GM12878 (cell line): ENCODE results near the gene FAM114A2. TPM values are rescaled to one million over a fixed set of nuclear protein-coding genes. Genes with fewer than 3 reads are reported as not detected.

Source experiments
- ATAC-seq: fragments of 200-7000 bp; cut with Tn5 transposase; 3 replicates; pipeline ENCODE4 v1.9.1; 2020; ENCODE audit warnings: mild to moderate bottlenecking, moderate library complexity
- BruUV-seq: library from RNA; stranded (reverse); fragments of 400-500 nt; replicated peaks from 2 replicates; lab custom pipeline; 2021; lab: Mats Ljungman, UMichigan
- CTCF ChIA-PET: fragments of 300-600 bp; sonication (Branson Sonifier 250); formaldehyde crosslinking; extraction: SDS; loops from one replicate; lab custom pipeline; 2021; ENCODE audit warnings: inconsistent platforms; lab: Yijun Ruan, JAX
- POLR2A ChIA-PET: fragments of 350-600 bp; formaldehyde crosslinking; extraction: SDS; loops from one replicate; lab custom pipeline; 2021; ENCODE audit warnings: inconsistent platforms; lab: Charles Lee
- RAD21 ChIA-PET: fragments of 300-600 bp; sonication (Branson Sonifier 250); formaldehyde crosslinking; loops from one replicate; lab custom pipeline; 2023; ENCODE audit warnings: antibody characterized with exemption; ENCODE audit not compliant: unreplicated experiment; lab: Charles Lee
- SMC1A ChIA-PET: fragments of 300-600 bp; sonication (Branson Sonifier 250); formaldehyde crosslinking; loops from one replicate; lab custom pipeline; 2023; ENCODE audit not compliant: unreplicated experiment, uncharacterized antibody; lab: Charles Lee
- DNase-seq: peaks from one replicate; pipeline ENCODE4 v3.0.0-alpha.2; 2011; ENCODE audit warnings: low read depth, low spot score
- FAIRE-seq: peaks from 3 replicates; lab custom pipeline; 2011; peaks lifted over from hg19 to GRCh38; lab: Jason Lieb, UNC
- H2AFZ ChIP-seq: 2 replicates; pipeline ENCODE4 v1.6.0; 2011; ENCODE audit warnings: low read depth, low read length, control low read depth; ENCODE audit not compliant: control insufficient read depth
- H3K27ac ChIP-seq: 2 replicates; pipeline ENCODE4 v1.5.1; 2011; ENCODE audit warnings: control low read depth; ENCODE audit not compliant: control insufficient read depth, insufficient read depth
- H3K27me3 ChIP-seq, 2 experiments: replicated peaks in 1 of 2; 2 replicates each; pipeline versions ENCODE4 v1.6.0 to v1.6.1; 2011; ENCODE audit warnings: low read length in 1 of 2; ENCODE audit not compliant: control insufficient read depth in 2 of 2, insufficient read depth in 2 of 2
- H3K36me3 ChIP-seq, 2 experiments: 2 replicates each; pipeline ENCODE4 v1.5.1; 2011; ENCODE audit warnings: low read length in 1 of 2; ENCODE audit not compliant: control insufficient read depth in 2 of 2, insufficient read depth in 2 of 2
- H3K4me1 ChIP-seq: 2 replicates; pipeline ENCODE4 v1.6.1; 2011; ENCODE audit warnings: mild to moderate bottlenecking, low read length, moderate library complexity, mixed read lengths; ENCODE audit not compliant: control insufficient read depth, insufficient read depth
- H3K4me2 ChIP-seq: 2 replicates; pipeline ENCODE4 v1.6.0; 2011; ENCODE audit warnings: control low read depth; ENCODE audit not compliant: control insufficient read depth, insufficient read depth
- H3K4me3 ChIP-seq: fragments of 200-600 bp; sonication (generic); 2 replicates; pipeline ENCODE4 v1.5.1; 2016
- H3K79me2 ChIP-seq: 2 replicates; pipeline ENCODE4 v1.6.0; 2011; ENCODE audit warnings: low read length; ENCODE audit not compliant: control insufficient read depth, insufficient read depth
- H3K9ac ChIP-seq: 2 replicates; pipeline ENCODE4 v1.8.0; 2011; ENCODE audit warnings: low read length, control low read depth, mixed read lengths; ENCODE audit not compliant: control insufficient read depth, insufficient read depth
- H3K9me3 ChIP-seq: replicated peaks from 3 replicates; pipeline ENCODE4 v1.5.1; 2011; ENCODE audit warnings: mild to moderate bottlenecking, low read length; ENCODE audit not compliant: control insufficient read depth, insufficient read depth
- H4K20me1 ChIP-seq: 2 replicates; pipeline ENCODE4 v1.6.0; 2011; ENCODE audit not compliant: control insufficient read depth, insufficient read depth
- BCL3 ChIP-seq: IDR thresholded peaks from 2 replicates; pipeline ENCODE4 v1.6.1; 2011; ENCODE audit warnings: borderline replicate concordance, low read depth, mild to moderate bottlenecking, moderate library complexity, low read length; ENCODE audit not compliant: insufficient read depth, poor library complexity, severe bottlenecking
- CBX5 ChIP-seq: sonication (generic); IDR thresholded peaks from 2 replicates; pipeline ENCODE4 v1.6.1; 2016; ENCODE audit warnings: low read depth, moderate library complexity, mild to moderate bottlenecking, inconsistent platforms
- MEF2B ChIP-seq: fragments of 450-650 bp; IDR thresholded peaks from 2 replicates; pipeline ENCODE4 v1.6.1; 2018; ENCODE audit warnings: mild to moderate bottlenecking, moderate library complexity; ENCODE audit not compliant: partially characterized antibody, poor library complexity, severe bottlenecking
- SREBF2 ChIP-seq: IDR thresholded peaks from 2 replicates; pipeline ENCODE4 v1.6.1; 2012; ENCODE audit warnings: mild to moderate bottlenecking, low read length
- SUPT20H ChIP-seq: IDR thresholded peaks from 2 replicates; pipeline ENCODE4 v1.6.1; 2011; ENCODE audit warnings: low read depth, mild to moderate bottlenecking, low read length, moderate library complexity, borderline replicate concordance; ENCODE audit not compliant: control insufficient read depth
- ZBTB40 ChIP-seq: fragments of 450-650 bp; IDR thresholded peaks from 2 replicates; pipeline ENCODE4 v1.6.1; 2016; ENCODE audit warnings: mild to moderate bottlenecking, moderate library complexity, borderline replicate concordance
- WGBS: methylation state at CpG from one replicate; pipeline ENCODE4 v1.1.6; 2016; ENCODE audit warnings: low lambda C conversion rate; ENCODE audit not compliant: insufficient replicate concordance, insufficient coverage; ENCODE audit errors: missing lambda C conversion rate; 5-methylcytosine and 5-hydroxymethylcytosine counted together
- in situ Hi-C: fragments of 300-500 bp; cut with MboI; formaldehyde crosslinking; loops from 9 replicates; pipeline ENCODE4 v1.14.3; 2018; ENCODE audit warnings: mixed read lengths
- intact Hi-C: fragments of 100-400 bp; cut with micrococcal nuclease; formaldehyde crosslinking; loops from one replicate; pipeline ENCODE4 v1.14.2; 2022; ENCODE audit not compliant: unreplicated experiment
- polyA plus RNA-seq, 11 experiments: library from polyadenylated mRNA; depleted of rRNA in 4 of 11; unstranded in 6 of 11; stranded (reverse) in 5 of 11; fragments of >200 nt; fragmentation: Nextera tagmentation in 4 of 11; fragmentation: Illumina TruSeq in 1 of 11; extraction: Ambion mirVana in 4 of 11; extraction: Trizol in 1 of 11; gene quantifications; 1 replicate in 1 of 11; 2 replicates in 10 of 11; pipeline versions ENCODE4 v1.2.1 to v1.2.3, GENCODE V29; 2011 to 2016; ENCODE audit warnings: inconsistent platforms in 2 of 11, missing spikeins in 2 of 11, low read depth in 1 of 11
- total RNA-seq, 4 experiments: library from RNA; depleted of rRNA in 3 of 4; stranded (reverse); fragments of >200 nt in 3 of 4; fragmentation: Illumina TruSeq in 1 of 4; extraction: Trizol in 1 of 4; gene quantifications; 2 replicates each; pipeline versions ENCODE4 v1.2.1 to v1.2.3, GENCODE V29; 2013 to 2021
- TF ChIP-seq, protein P1 (sequence below): IDR thresholded peaks from 2 replicates; pipeline ENCODE4 v1.6.1; 2011; ENCODE audit warnings: mild to moderate bottlenecking, low read depth, low read length, moderate library complexity; ENCODE audit not compliant: insufficient replicate concordance

FAM114A2 gene
- total and polyA plus RNA-seq, 10 of the 15 experiments (the other 5 are each of a cell fraction or from before 2014, with no cell fraction given), result 16.8 to 32.8 (median 24.3) TPM

GRCh38 chr5:154002511-154003020 lies 36.1 kb downstream of the FAM114A2 start (continued):
- no peak for TF ChIP-seq ZBTB40

DNA sequence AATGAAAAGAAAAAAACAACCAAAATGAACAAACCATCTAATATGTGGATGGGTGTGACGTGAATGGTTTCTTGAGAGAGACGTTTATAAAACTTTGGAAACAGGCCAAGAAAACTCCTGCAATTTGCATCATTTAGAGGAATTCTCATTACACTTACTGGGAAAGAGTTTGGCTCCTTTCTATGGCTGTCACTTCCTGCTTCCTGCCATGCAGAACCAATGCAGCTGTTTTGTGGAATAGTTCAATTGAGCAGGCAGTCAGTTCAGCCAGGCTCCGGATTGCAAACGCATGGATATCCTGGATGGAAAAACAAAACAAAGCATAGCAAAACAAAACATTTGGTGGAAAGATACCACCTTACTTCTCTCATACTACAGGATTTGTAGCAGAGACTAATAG lies 36.6 kb downstream of the FAM114A2 start:
- Histone ChIP-seq H3K27ac (no peak overlapping the region), H3K9me3 (no peaks in the 10 kb centered on the region), H3K9ac (no peak overlapping the region), H3K4me2 (no peak overlapping the region), H3K4me1 (no peaks in the 10 kb centered on the region), H3K79me2 (no peaks in the 10 kb centered on the region), H3K27me3 (no peaks in the 10 kb centered on the region), H4K20me1 (no peaks in the 10 kb centered on the region), H3K36me3 (peaks cover 0 to 4% of the 10 kb centered on the region in 2 experiments; a peak in 1 of 4 replicates), H2AFZ (no peak overlapping the region), H3K4me3 (no peak overlapping the region)
- in situ Hi-C loops (no loop called here), intact Hi-C loops (no loop called here)
- no TSS peak for BruUV-seq
- CTCF ChIA-PET, result no interaction called here
- no peak for FAIRE-seq
- ATAC-seq, result no peak
- POLR2A ChIA-PET, result no interaction called here
- WGBS, result 97% methylated on average over 4 of the region's 4 CpGs
- RAD21 ChIA-PET, result no interaction called here
- TF ChIP-seq SREBF2, result no peak
- no peak for TF ChIP-seq CBX5
- no peak for TF ChIP-seq BCL3
- TF ChIP-seq MEF2B, result no peak
- TF ChIP-seq, protein P1, sequence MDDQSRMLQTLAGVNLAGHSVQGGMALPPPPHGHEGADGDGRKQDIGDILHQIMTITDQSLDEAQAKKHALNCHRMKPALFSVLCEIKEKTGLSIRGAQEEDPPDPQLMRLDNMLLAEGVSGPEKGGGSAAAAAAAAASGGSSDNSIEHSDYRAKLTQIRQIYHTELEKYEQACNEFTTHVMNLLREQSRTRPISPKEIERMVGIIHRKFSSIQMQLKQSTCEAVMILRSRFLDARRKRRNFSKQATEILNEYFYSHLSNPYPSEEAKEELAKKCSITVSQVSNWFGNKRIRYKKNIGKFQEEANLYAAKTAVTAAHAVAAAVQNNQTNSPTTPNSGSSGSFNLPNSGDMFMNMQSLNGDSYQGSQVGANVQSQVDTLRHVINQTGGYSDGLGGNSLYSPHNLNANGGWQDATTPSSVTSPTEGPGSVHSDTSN, result no peak
- no peak for TF ChIP-seq SUPT20H
- DNase-seq, result no peak
- SMC1A ChIA-PET, result no interaction called here
